GM21367 (cell line): ENCODE results near the gene PAIP2B.
"Not testable (repeated sequence)": the region's sequence is repeated elsewhere in the genome, so short reads cannot be mapped to it uniquely, and the experiment has no call there.

Experiments used
- ATAC-seq: cut with Tn5 transposase; IDR thresholded peaks from one replicate; pipeline ENCODE4 v1.9.1; 2021; ENCODE audit not compliant: unreplicated experiment

Gene PAIP2B

DNA sequence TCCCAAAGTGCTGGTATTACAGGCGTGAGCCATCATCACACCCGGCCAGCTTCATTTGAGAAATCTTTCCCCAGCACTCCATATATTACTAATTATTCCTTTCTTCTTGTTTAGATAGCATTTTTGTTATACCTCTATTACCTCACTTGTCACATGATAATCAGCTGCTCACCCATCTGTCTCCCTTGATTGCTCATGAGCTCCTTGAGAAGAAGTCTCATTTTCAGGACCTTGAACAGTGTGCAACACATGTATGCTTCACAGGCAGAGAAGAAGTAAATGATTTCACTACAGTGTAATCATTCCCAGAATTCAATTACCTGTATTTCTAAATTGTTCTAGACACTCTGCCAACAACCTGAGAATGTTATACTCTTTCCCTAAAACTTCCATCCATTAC, 6.2 kb downstream of the PAIP2B start:
- no peak for ATAC-seq

DNA sequence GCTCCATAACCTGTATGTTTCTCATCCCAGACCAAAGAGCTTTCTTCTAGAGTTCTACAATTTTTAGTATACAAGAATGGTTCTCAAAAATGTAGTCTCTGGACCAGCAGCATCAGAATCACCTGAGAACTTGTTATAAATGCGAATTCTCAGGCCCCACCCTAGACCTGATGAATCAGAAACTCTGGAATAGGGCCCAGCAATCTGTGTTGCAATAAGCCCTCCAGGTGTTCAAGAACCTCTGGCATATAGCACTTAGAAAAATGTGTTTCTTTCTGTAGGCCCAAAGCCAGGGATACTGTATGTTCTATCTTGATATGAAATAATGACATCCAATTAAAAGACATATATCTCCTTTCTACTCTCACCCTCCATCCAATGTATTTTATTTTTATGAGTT, 10.4 kb downstream of the PAIP2B start:
- ATAC-seq, result no peak

DNA sequence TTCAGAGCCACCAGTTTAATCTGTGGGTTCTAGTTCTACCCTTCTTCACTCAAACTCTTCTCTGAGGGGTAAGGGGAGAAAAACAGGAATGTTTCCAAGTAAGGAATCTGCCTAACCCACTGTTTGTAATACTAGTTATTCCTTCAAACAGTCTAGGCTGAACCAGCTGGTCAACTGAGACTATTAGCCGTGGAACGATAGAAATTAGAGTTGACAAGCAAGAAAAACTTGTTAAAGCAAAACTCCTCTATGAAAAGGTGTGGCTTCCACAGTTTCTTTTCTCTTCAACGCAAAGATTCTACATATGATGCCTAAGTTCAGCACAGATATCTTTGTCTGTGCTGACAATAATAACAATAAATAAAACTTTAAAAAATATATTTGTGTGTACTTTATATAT, 11.5 kb downstream of the PAIP2B start:
- no peak for ATAC-seq

DNA sequence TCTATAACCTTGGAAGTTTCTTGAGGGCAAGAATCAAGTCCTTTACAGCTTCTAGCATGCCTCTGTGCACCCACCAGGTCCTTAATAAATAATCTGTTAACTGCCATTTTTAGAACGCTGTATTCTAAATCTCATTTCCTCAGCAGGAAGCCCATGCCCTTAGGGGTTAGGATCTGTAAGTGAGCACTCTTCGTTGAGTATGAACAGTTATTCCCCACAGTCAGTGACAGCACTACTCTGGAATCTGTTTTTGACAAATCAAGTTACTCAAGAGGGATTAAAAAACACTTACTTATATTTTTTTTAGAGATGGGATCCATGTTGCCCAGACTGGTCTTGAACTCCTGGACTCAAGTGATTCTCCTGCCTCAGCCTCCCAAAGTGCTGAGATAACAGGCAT, 14.6 kb downstream of the PAIP2B start:
- ATAC-seq, result no peak

DNA sequence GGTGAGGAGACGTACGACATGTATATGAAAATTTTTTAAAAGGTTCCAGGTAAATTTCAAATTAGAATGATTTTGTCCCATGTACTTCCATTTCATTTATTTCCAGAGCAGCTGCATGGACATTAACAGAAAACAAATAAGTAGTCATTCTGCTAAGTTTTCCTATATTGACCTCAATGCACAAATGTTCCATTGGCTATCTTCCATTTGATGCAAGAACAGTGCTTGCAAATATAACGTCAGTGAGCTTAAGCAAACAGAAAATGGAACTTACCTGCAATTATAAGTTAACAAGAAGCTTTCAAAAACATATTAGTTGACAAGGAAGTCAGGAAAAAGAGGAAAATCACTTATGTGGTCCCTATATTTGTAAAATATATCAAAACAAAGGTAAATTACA, 16.6 kb downstream of the PAIP2B start:
- ATAC-seq, result no peak

DNA sequence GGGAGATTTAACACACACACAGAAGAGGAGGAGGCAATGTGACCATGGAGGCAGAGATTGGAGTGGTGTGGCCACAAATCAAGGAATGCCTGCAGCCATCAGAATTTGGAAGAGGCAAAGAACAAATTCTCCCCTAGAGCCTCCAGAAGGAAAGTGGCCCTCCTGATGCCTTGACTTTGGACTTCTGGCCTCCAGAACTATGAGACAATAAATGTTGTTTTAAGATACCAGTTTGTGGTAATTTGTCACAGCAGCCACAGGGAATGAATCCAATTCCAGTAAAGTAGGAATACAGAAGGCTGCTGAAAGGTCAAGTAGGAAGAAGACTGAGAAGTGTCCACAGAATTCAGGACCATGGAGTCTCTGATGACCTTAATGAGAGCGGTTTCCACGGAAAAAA, 18.1 kb downstream of the PAIP2B start:
- ATAC-seq, result no peak

DNA sequence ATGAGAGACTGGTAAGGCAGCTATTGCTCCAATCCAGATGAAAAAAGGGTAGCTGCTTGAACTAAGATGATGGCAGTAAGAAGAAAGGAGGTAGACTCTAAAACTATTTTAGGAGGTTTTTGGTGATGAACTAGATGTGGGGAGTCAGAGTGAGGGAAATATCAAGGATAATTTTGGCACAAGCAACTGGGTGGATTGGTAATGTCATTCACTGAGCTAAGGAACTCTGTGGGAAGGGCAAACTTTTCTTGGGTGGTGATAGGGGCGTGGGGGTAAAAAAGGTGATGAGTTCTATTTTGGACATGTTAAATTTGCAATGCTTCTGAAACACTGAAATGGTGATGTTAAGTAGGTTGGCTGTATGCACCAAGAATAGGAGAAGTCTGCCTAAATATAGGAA, 19.3 kb downstream of the PAIP2B start:
- no peak for ATAC-seq

DNA sequence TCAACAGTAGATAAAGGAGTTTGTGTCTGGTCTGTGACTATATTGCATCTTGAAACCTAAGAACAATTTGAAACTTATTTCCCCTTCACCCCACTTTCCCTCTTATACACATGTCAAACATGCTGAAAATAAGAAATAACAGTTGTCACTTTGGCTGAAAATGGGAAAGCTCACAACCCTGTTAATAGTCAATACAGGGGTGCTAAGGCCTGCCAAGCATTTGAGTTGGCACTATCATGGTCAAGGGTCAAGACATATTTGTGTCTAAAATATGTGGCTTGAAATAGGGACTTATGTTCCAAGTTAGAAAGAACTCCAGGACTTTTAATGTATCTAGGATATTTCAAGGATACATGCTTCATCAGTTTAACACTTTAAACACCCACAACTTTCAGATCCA, 20.6 kb downstream of the PAIP2B start:
- ATAC-seq, result no peak

DNA sequence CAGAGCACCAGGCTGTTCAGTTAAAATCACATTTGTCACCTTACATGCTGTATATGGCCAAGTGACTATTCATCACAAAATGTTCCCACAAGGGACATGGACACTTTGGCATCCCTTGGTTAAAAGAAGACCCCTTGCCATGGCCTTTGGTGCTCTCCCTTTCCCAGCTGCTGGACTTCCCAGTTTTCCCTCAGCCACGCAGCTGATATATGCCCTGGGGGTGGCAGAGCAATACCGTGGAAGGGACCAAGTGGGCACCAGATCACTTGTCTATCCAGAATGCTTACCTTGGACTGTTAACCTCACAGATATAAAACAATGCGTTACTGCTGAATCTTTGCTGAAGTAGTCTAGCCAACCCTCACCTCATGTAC, 35.3 kb downstream of the PAIP2B start:
- ATAC-seq, result no peak

DNA sequence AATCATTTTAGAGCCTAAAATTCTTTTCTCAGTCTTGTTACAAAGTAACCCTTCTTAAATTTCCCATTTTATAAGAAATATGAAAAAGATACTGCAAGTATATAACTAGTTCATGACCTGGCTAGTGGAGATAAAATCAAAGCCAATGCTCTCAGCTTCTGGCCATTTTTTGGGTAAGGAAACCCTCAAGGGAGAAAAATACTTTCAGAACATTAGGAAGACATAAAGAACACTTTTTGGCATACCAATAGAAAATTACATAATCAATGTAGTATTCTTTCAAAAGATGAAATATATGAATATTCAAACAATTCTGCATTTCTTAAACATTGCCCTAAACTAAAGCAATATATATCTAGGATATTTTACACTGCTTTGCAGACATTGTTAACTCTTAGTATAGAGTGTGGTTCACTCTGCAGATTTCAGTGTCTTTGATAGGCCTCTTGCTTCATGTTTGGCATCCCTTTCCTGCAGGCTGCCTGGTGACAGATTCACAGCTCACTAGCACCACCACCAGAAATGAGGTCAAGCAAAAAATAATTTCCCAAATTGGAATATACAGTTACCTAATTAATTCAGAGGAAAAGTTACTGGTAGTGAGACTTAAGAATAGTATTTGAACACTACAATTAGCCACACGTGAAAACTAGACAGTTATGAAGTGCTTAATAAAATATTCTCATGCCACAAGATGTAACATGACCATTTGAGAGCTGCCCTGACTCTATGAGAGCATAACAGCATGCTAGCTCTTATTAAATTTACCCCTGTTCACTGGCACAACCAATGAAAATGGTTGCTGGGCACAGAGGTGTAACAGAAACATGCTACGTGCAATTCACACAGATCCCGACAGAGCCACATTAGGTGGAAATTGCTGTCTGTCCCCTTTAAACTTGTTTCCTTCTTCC, 36.0 kb downstream of the PAIP2B start:
- no peak for ATAC-seq

DNA sequence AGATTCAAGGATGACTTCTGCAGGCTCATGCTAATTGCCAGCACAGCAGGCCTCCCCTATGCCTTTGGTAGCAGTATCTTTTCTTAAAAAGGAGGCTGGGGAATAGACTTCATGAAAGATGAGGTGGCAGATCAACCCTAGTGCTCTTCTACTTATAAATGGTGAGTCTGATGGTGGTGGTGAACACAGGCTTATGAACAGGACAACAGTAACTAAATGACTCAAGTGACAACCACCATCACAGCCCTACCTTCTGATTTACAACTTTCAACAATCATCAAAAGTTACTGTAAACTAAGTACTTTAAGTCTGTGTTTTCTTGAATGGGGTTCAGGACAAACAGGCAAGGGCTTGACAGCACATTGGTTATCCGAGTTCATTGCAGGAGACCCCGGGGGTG, 39.3 kb downstream of the PAIP2B start:
- ATAC-seq, result no peak

DNA sequence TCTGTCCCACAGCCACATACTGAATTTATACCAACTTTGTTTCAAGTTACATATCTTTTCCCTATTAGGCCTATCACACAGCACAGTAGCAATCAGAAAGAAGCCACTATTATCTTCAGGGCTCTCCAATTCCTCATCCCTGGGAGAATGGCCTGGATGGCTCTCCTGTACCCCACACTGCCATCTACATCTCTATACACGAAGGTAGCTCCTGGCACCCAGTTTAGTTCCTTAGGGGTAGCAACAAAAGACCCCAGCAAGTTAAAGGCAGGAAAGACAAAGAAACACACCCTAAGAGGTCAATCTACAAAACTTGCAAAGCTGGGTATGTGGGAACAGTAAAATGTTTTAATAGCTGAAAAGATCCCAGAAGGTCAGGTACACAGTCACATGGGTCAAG, 39.9 kb downstream of the PAIP2B start:
- no peak for ATAC-seq

DNA sequence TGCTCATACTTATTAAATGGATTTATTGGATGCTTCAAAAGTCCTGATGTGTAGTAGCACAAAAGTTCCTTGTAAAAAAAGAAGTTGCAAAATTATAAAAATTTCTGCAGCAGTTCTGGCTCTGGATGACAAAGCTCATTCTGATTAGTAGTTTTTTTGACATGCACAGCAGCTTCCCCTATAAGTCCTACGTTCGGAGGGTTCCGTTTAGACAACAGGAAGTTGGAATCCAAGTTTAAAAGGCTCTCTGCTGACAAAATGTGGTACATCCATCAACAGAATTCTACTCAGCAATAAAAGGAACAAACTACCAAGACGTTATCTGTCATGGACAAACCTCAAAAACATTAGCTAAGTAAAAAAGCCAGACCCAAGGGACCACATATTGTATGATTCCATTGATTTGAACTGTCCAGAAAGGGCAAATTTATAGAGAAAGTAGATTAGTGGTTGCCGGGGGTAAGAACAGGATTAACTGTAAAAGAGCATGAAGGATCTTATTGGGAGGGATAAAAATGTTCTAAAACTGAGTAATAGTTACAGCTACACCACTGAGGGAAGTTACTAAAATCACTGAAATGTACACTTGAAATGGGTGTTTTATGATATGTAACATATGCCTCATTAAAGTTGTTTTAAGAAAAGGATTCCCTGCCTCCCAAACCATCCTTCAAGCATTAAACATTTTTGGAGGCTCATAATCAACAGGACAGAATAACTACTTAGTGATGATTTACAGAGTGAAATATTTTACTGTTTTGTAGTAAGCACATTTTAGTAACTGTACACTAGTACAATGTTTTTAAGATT, 43.4 kb downstream of the PAIP2B start:
- ATAC-seq, result not testable (repeated sequence)

DNA sequence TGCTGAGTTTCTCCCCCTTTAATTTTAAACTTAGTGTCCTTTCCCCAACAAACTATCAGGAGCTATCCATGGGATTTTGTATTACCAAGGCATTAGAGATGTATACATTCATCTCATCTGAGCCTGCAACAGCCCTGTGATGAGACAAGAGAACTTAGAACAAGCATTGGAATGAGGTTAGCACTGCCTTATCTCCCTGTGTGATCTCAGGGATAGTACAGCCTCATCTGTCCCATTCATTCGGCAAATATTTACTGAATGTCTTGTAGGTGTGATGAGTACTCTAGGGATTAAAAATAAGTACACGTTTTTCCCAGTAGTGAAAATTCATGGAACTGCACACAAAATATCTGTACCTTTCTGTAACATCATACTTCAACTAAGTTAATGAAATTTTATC, 45.6 kb downstream of the PAIP2B start:
- ATAC-seq, result no peak

DNA sequence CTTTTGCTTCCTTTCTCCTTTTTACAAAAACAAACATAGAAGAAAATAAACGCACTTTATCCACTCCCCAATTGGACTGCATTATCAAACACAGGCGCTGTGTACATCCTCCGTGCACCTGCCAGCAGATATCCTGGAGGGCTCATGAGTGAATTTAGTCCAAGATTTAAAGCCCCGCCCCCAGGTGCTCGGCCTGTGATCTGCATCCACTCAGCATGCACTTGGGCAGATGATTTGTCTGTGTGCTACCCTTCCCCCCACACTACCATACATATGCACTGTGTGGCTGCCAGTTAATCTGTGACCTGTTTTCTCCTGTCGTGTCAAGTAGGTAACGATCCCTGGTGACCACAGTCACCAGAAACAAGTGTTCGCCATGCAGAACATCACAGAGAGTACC, 48.1 kb downstream of the PAIP2B start:
- ATAC-seq, result not testable (repeated sequence)

DNA sequence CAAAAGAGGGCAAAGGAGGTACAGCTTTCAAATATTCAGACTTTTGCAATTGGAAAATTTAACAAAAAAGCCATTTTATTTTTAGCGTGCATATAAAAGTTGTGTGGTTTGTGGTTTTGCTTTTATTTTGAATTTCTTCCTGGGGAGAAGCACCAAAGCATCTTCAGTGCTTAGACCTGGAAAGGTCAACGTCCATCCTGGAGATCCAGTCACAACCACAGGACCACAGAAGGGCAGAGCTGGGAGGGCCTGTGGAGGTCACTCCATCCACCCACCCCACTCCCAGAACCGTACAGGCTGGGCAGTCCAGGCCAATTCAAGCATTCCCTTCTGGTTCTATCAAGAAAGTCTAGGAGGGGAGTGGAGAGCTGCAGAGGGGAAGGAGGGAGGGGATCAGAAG, 52.7 kb downstream of the PAIP2B start:
- no peak for ATAC-seq

DNA sequence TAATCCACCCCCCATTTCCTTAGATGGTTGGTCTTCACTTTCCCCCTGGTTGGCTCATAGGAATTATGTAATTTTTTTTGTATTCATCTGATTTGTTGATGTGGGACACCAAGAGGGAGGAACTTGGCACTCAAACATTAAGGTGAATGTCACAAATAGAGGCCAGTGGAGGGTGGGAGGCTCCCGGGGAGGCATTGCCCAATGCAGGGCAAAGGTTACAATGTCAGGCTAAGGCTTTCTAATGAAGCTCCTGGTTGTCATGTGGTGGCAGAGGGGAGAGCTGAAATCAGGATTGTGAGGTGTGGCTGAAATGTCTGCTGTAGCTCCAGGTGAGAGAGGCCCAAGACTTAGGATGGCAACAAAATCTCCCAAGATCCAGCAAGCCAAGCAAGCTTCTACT, 53.8 kb downstream of the PAIP2B start:
- ATAC-seq, result no peak

DNA sequence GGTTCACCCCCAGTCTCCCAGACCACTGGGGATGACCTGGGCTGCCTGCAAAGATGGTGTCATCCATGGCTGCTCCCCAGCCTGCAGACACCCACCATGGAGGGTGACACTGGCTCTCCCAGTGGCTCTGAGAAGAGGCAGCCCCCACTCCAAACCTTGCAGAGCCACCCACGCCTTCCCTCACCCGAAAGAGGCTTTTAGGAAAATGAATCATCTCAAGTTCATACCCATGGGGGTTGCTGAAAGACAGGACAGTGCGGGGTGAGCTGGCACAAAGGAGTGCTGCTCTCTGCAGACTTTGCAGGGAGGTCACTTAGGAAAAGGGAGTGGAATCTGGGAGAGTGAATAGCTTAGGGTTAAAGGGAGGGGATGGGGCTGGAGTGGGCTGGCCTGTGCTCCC, 60.1 kb downstream of the PAIP2B start:
- no peak for ATAC-seq

DNA sequence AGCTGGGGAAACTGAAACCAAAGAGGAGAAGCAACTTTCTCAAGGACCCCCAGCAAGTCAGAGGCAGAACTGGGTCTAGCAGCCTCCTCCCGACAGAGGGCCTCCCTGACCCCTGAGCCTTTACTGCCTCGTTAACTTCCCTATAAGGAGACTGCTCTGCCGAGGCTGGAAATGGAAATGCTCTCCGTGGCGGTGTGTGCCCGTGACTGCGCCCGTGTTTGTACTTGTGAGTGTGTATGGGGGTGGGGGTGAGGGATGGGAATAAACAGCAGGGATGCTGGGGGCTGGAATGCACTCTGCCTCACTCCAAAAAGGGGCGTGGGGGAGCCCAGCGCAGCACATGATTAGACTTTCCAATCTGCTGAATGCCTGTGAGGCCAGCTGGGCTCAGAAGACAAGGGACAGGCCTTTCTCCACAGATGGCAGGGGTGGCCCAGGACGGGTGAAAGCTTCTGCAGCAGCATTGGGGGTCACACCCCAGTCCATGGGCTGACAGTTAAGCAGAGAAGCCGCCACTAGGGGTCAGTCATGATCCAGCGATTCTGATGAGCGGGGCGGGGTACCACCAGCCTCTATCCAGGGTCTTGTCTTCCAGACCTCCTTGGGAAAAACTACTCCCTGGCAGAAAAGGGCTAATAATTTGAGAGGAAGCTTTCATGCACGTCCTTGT, 69.6 kb downstream of the PAIP2B start:
- no peak for ATAC-seq

DNA sequence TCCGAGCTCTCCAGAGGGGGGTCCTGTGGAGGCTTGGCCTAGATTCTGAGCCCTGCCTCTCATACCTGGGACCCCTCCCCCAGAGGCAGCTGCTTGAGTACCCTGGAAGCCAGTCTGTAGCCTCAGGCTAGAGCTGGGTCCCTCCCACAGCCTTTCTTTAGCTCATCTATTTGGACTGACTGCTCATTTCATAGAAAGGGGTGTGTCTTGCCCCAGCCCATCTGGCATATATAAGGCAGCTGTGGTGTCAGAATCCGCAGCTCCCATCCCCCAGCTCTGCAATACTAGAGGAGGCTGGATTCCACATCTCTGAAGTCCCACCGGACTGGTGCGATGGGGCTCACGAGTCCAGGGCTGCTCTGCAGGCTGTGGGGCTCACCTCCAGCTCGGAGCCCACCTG, 70.3 kb downstream of the PAIP2B start:
- ATAC-seq, result no peak

DNA sequence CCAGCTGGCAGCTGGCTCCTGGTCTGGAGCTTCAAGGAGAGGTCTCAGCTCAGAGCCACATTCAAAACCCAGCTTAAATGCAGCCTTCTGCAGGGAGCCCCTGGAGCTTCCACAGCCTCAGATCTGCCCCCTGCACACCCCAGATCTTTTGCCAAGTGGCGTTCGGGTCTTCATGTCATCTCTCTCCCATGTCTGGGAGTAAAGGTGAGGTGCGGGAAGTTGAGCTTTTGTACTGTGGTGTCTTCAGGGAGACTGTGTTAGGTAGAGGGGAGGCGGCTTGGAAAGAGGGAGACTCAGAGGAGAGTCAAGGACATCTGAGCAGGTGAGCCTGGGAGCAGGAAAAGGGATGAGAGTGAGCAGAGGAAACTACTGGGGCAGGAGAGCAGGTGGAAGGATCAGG, 71.1 kb downstream of the PAIP2B start:
- no peak for ATAC-seq

DNA sequence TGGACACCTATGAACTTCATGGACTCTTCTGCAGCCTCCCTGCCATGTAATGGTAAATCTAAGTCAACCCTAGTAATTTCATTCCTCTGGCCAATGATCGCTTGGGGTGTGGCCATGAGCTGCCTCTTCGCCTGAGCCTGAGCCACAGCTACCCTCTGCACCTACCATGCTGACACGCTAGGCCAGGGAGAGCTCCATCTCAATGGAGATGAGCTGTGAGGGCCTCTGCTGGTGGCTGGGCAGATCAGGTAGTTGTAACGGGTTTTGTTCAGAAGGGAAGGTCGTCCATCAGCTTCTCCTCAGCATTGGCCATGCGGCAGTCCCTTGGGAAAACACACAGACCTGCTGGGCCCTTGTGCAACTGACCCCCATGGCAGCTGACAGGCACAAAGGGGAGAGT, 72.1 kb downstream of the PAIP2B start:
- ATAC-seq, result no peak
